ENCODE data around the gene EVX2. TPM values are rescaled to one million over a fixed set of nuclear protein-coding genes. Genes with fewer than 3 reads are reported as not detected.

The EVX2 gene
- total and polyA plus RNA-seq, 2 of the 13 experiments (the other 11 are each of a cell fraction or from before 2014, with no cell fraction given), result not detected

GRCh38 chr2:176088048-176088936 is 4.5 kb upstream of the EVX2 start (continued):
- TF ChIP-seq ZNF768 (CRISPR knock-in tag; IDR thresholded peaks at IDR 0.05) (0 out of 2 replicates have a peak, but pooled peaks have one; percentile 44), SMAD9 (CRISPR knock-in tag; IDR thresholded peaks at IDR 0.05) (no peak), DR1 (CRISPR knock-in tag; IDR thresholded peaks at IDR 0.05) (no peak), SOX6 (IDR thresholded peaks at IDR 0.05) (no peak), SOX6 (CRISPR knock-in tag; IDR thresholded peaks at IDR 0.05) (peak; percentile 45), CBX2 (IDR thresholded peaks at IDR 0.05; ENCODE audit: low read depth, low read length) (no peak), CBX2 (CRISPR knock-in tag; IDR thresholded peaks at IDR 0.05; ENCODE audit: low read depth) (peak; percentile 89; the same call in 1 of the 2 replicates)

GRCh38 chr2:176087330-176088047 is 3.7 kb upstream of the EVX2 start:
- H3K4me3 ChIP-seq (replicated peaks in 1 of 3; ENCODE audit: insufficient read depth in 1 of 3, low read depth in 2 of 3, low read length in 3 of 3), result peak overlapping the region; percentile 36 to 75 (median 51); a peak in 5 of 6 replicates

More at GRCh38 chr2:176087330-176088047, 3.7 kb upstream of the EVX2 start:
- H3K9me3 ChIP-seq (ENCODE audit: low read length), result no peaks in the 10 kb centered on the region
- H3K4me1 ChIP-seq (ENCODE audit: insufficient read depth, low read length), result peaks cover 25% of the 10 kb centered on the region
- H2AFZ ChIP-seq (ENCODE audit: low read length), result no peak overlapping the region
- ATAC-seq (no peak; the same call in 2 of the 3 replicates), FAIRE-seq (no peak), DNase-seq (ENCODE audit: low spot score) (no peak)
- no peak overlapping the region for H3K27ac ChIP-seq (ENCODE audit: extremely low read length, insufficient read depth, low read length)
- CTCF ChIA-PET (ENCODE audit: low intra/inter-chr PET ratio, low total read pairs), result interaction anchor here (1.2 to 2.1 kb wide), 4 partner anchors 397 to 721 kb away, joined by 7 to 26 read pairs (median 14); no protein-coding TSS in a partner anchor
- POLR2A ChIA-PET, result no interaction called here
- H3K79me2 ChIP-seq (ENCODE audit: insufficient read depth, low read length), result no peaks in the 10 kb centered on the region
- BruUV-seq (replicated peaks), result no TSS peak
- no peak overlapping the region for H3K9ac ChIP-seq (ENCODE audit: insufficient read depth, low read depth, low read length)
- TF ChIP-seq HOXA5 (CRISPR knock-in tag; IDR thresholded peaks at IDR 0.05) (0 out of 2 replicates have a peak, but pooled peaks have one; percentile 5), TEAD2 (CRISPR knock-in tag; IDR thresholded peaks at IDR 0.05) (0 out of 2 replicates have a peak, but pooled peaks have one; percentile 10), ZNF773 (CRISPR knock-in tag; IDR thresholded peaks at IDR 0.05; ENCODE audit: borderline replicate concordance) (no peak), ZNF224 (CRISPR knock-in tag; IDR thresholded peaks at IDR 0.05) (peak; percentile 43; the same call in 1 of the 2 replicates), ZBTB25 (CRISPR knock-in tag; IDR thresholded peaks at IDR 0.05) (no peak), ZNF501 (CRISPR knock-in tag; IDR thresholded peaks at IDR 0.05) (peak; percentile 79; the same call in 1 of the 2 replicates)
- in situ Hi-C loops (cut with HindIII; ENCODE audit: extremely low pct_ligation_motif_present, low pct_unique_long_range_greater_than_20kb), result no loop called here
- no peaks in the 10 kb centered on the region for H4K20me1 ChIP-seq (ENCODE audit: insufficient read depth, low read length)
- peak overlapping the region; percentile 91 for H3K4me2 ChIP-seq (ENCODE audit: low read depth, low read length)
- H3K36me3 ChIP-seq (replicated peaks in 1 of 2; ENCODE audit: control insufficient read depth in 1 of 2, insufficient read depth in 2 of 2, low read length in 2 of 2), result no peaks in the 10 kb centered on the region
- WGBS (ENCODE audit: low lambda C conversion rate), result 55% methylated on average over 22 of the region's 29 CpGs
- peaks cover 17 to 96% of the 10 kb centered on the region in 2 experiments for H3K27me3 ChIP-seq (ENCODE audit: control insufficient read depth in 1 of 2, insufficient read depth in 2 of 2, low read length in 2 of 2)
- intact Hi-C loops (cut with micrococcal nuclease; ENCODE audit: unreplicated experiment), result loop anchor here (1.0 to 2.0 kb wide), 4 partner anchors 86 to 721 kb away; no protein-coding TSS in a partner anchor

Data from HepG2 (cell line).